T-helper 2 cell treated with Interferon-gamma antibody and Interleukin-4, amounts not matched to agents 100 ng/mL and 5 ng/mL, for 36 hours (primary cell): ENCODE measurements around the gene IARS2. TPM values are rescaled to one million over a fixed set of nuclear protein-coding genes. Genes with fewer than 3 reads are reported as not detected.
"Not testable (repeated sequence)": the region's sequence is repeated elsewhere in the genome, so short reads cannot be mapped to it uniquely, and the experiment has no call there.

Experiments used
- intact Hi-C: fragments of 100-400 bp; cut with micrococcal nuclease; formaldehyde crosslinking; loops from one replicate; pipeline ENCODE4 v1.15.1; 2023
- total RNA-seq: library from RNA; stranded (reverse); gene quantifications from 2 replicates; pipeline ENCODE4 v1.2.3, GENCODE V29; 2022

IARS2 gene
- total RNA-seq, 1 donor from 2014 or later: 59.7 TPM

DNA sequence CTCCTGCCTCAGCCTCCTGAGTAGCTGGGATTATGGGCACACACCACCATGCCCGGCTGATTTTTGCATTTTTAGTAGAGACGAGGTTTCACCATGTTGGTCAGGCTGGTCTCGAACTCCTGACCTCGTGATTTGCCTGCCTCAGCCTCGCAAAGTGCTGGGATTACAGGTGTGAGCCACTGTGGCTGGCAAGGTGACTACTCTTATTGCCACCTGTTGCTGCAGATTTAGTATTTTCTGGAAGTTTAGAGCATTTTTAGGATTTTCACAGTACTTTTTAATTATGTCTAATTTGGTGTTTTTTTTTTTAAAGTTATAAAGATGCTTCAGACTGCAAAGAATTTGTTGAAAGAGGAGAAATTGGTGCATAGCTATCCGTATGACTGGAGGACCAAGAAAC lies 16.5 kb downstream of the IARS2 start:
- intact Hi-C loops: not testable (repeated sequence)

- intact Hi-C loops: loop anchor here (2.0 kb wide), 2 partner anchors 18 to 620 kb away; partner anchors contain the start of gene IARS2
Observed at GRCh38 chr1:220112600-220112999, 18.7 kb downstream of the IARS2 start.

- intact Hi-C loops: loop anchor here (1.0 to 2.0 kb wide), 3 partner anchors 18 to 620 kb away; partner anchors contain the start of genes BPNT1 and IARS2
Observed at GRCh38 chr1:220113136-220113695, 19.3 kb downstream of the IARS2 start.

GRCh38 chr1:220119043-220119512 lies 25.1 kb downstream of the IARS2 start:
- intact Hi-C loops: no loop called here

GRCh38 chr1:220121791-220122530 lies 28.0 kb downstream of the IARS2 start:
- intact Hi-C loops: no loop called here

GRCh38 chr1:220123066-220123465 lies 29.1 kb downstream of the IARS2 start:
- intact Hi-C loops: no loop called here

- intact Hi-C loops: loop anchor here (1.0 kb wide), 1 partner anchor 133 kb away; no protein-coding TSS in a partner anchor
Observed at GRCh38 chr1:220123889-220124288, 30.0 kb downstream of the IARS2 start.

- intact Hi-C loops: loop anchor here (1.0 kb wide), 1 partner anchor 133 kb away; no protein-coding TSS in a partner anchor
Observed at GRCh38 chr1:220124542-220124941, 30.6 kb downstream of the IARS2 start.

GRCh38 chr1:220127076-220127475 lies 33.1 kb downstream of the IARS2 start:
- intact Hi-C loops: no loop called here

- intact Hi-C loops: no loop called here
Observed at GRCh38 chr1:220129479-220130210, 35.7 kb downstream of the IARS2 start.

GRCh38 chr1:220135755-220136154 lies 41.8 kb downstream of the IARS2 start:
- intact Hi-C loops: loop anchor here (2.0 kb wide), 1 partner anchor 89 kb away; the partner anchor contains the start of gene EPRS1

DNA sequence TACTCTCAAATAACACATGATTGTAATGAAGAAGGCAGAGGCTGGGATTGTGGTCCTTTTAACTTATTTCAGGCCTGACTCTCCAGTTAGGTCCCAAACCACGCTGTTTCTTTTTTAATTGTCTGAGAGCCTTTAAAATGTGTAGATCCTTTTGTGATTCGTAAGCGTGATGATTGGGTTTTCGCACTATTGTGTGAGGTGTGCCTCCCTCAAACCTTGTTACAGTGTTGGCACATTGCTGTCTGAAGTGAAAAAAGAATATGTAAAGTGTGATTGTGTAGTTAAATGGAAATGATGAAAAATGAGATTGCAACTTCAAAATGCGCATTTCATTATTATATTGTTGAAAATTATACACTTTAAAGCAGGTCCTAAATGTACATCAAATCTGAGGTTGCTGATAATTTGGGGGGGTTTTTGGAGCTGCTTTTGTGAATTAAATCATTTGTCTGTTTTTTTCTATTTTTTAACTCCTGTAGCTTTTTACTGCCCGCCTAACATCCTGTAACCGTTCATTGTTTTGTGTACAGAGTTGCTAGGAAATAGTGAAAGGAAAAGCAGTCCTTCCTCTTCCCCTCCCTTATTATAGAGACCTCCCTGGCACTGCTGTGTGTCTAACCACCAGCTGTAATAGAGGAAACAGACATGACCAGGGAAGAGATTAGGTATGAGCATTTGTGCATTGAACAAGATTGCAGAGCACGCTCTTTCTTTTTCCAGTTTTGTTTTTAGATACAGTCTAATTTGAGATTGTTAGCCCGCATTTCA lies 43.3 kb downstream of the IARS2 start:
- intact Hi-C loops: loop anchor here (2.0 kb wide), 1 partner anchor 90 kb away; the partner anchor contains the start of gene EPRS1

DNA sequence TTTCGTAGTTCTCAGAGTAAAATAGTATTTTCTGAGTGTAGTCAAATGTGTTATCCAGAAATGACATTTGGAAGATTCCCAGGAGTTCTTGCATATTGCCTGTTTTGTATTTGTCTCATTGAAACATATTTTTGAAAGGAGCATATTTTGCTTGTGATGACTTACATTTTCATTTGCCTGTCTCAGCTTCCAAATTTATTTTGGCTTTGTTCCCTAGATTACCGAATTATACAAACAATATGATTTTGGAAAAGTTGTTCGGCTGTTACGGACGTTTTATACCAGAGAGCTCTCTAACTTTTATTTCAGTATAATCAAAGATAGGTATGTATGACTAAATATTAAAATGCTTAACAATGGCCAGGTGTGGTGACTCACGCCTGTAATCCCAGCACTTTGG lies 46.0 kb downstream of the IARS2 start:
- intact Hi-C loops: no loop called here

DNA sequence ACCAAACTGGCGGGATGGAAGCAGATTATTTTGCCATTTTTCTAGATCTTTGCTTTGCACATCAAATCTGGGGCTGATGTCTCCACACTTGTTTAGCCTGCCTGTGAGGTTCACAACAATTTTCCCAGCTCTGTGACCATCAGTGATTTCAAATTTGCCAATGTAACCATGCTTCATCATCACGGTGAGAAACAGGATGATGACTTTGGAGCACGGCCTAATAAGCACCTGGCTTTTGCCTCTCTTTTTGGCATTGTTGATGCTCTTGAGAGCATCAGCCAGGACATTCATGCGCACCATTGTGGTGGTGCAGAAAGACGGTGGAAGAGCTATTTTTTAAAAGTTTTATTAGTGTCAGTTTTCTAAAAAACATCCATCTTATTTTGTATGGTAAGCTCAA lies 50.1 kb downstream of the IARS2 start:
- intact Hi-C loops: no loop called here

- intact Hi-C loops: no loop called here
Observed at GRCh38 chr1:220149742-220150141, 55.8 kb downstream of the IARS2 start.

- intact Hi-C loops: no loop called here
Observed at GRCh38 chr1:220151454-220151853, 57.5 kb downstream of the IARS2 start.

DNA sequence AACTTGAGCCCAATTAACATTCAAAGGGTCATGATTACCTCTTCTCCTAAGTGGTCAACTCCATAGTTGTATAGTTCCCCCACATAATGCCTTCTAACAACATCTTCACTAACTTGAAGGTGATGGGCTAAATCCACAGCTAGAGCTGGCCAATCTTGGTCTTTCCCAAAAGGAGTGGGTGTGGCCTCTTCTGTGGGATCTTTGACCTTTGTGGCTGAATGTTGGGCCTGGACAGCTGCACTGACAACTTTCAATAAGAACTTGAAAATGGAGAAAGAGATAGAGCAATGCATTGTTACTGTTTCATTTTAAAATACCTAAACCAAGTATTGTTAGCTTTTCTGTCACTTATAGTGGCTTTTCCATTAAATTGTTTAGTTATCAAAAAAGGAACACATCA lies 59.2 kb downstream of the IARS2 start:
- intact Hi-C loops: no loop called here

GRCh38 chr1:220156620-220157146 lies 62.8 kb downstream of the IARS2 start:
- intact Hi-C loops: no loop called here

DNA sequence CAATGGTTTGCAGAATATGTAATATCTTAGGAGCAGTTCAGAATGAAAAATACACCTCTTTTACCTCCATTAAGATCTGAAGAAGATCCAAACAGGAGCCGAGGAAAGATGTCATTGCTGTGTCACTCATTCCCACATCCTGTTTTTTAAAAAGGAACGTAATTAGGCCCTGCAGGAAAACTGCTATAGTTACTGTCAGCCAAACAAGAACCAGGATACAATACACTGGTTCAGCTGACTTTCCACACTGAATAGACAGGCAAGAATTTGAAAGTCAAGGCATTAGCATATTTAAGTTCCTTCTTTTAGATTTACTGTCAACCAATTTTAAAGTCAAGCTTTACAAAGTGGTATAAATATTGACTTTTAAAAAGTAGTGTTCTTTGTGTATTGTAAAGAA lies 63.8 kb downstream of the IARS2 start:
- intact Hi-C loops: no loop called here

GRCh38 chr1:220158530-220158929 lies 64.6 kb downstream of the IARS2 start:
- intact Hi-C loops: not testable (repeated sequence)

DNA sequence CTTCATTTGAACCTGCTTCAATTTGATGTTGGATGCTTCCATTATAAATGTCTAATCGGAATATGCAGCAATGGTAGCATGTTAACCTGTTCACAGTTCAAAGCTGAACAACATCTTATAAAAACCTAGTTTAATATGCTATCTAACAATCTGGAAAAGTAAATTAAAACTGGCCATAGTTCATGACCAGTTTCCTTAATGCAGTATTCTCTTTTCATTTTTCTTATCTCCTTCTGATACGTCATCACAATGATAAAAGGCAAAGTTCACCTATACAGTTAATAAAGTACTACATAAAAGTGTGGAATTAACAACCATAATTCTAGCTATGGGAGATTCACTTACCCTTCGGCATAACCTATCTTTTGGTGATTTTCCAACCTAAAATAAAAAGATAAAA lies 65.1 kb downstream of the IARS2 start:
- intact Hi-C loops: no loop called here
